Measurements from ENCODE around the gene CHRNA4. TPM values are rescaled to one million over a fixed set of nuclear protein-coding genes. Genes with fewer than 3 reads are reported as not detected.

The CHRNA4 gene
- total and polyA plus RNA-seq, 9 of the 15 experiments (the other 6 are each of a cell fraction or from before 2014, with no cell fraction given): not detected

GRCh38 chr20:63296531-63297299, 64.4 kb downstream of the CHRNA4 start:
- 1% methylated on average over 16 of the region's 18 CpGs for WGBS (ENCODE audit: insufficient coverage, low coverage, missing lambda C conversion rate)
- CTCF ChIA-PET (ENCODE audit: low intra/inter-chr PET ratio): no interaction called here
- Histone ChIP-seq H3K4me2 (ENCODE audit: insufficient read depth, low read length) (no peak overlapping the region), H3K9me1 (ENCODE audit: control insufficient read depth, insufficient read depth, low read length) (no peaks in the 10 kb centered on the region), H3K9me3 (replicated peaks; ENCODE audit: control insufficient read depth, insufficient read depth, low read depth, low read length) (no peaks in the 10 kb centered on the region), H3K27ac (ENCODE audit: extremely low read depth, low read depth, low read length) (no peak overlapping the region), H3K4me1 (replicated peaks in 1 of 2; ENCODE audit: control insufficient read depth in 2 of 2, insufficient read depth in 2 of 2, low read length in 2 of 2) (peaks cover 0 to 53% of the 10 kb centered on the region in 2 experiments; a peak in 2 of 5 replicates), H3K4me3 (no peak overlapping the region), H3K27me3 (ENCODE audit: control insufficient read depth in 2 of 2, insufficient read depth in 2 of 2, low read length in 2 of 2) (peaks cover 12 to 38% of the 10 kb centered on the region in 2 experiments; a peak in 4 of 5 replicates), H3K36me3 (ENCODE audit: control insufficient read depth, insufficient read depth, low read length) (no peaks in the 10 kb centered on the region), H3K9ac (ENCODE audit: insufficient read depth in 1 of 2, low read depth in 2 of 2, low read length in 2 of 2) (no peak overlapping the region; a peak in 1 of 4 replicates), H4K20me1 (replicated peaks; ENCODE audit: control insufficient read depth, insufficient read depth, low read length) (peaks cover 15% of the 10 kb centered on the region; the same call in 1 of the 2 replicates), H3K79me2 (ENCODE audit: control insufficient read depth, insufficient read depth, low read length) (no peaks in the 10 kb centered on the region), H2AFZ (ENCODE audit: low read depth, low read length) (no peak overlapping the region)
- POLR2A ChIA-PET: interaction anchor here (0.6 to 1.0 kb wide), 4 partner anchors 9 to 696 kb away, joined by 3 to 5 read pairs (median 4); no protein-coding TSS in a partner anchor
- intact Hi-C loops (cut with micrococcal nuclease): no loop called here
- in situ Hi-C loops (cut with MboI): no loop called here
- BruUV-seq (replicated peaks): no TSS peak
- ATAC-seq (no peak), DNase-seq (ENCODE audit: extremely low read depth in 1 of 4, low spot score in 3 of 4) (no peak), FAIRE-seq (no peak)
- no peak for TF ChIP-seq ZKSCAN3 (CRISPR knock-in tag; IDR thresholded peaks at IDR 0.05)
- no peak for TF ChIP-seq PHF20 (IDR thresholded peaks at IDR 0.05; ENCODE audit: partially characterized antibody)
- no peak for TF ChIP-seq ZBTB9 (CRISPR knock-in tag; IDR thresholded peaks at IDR 0.05)
- no peak for TF ChIP-seq ARHGAP35 (IDR thresholded peaks at IDR 0.05; ENCODE audit: partially characterized antibody)
- TF ChIP-seq RBM17 (IDR thresholded peaks at IDR 0.05; ENCODE audit: borderline replicate concordance, low read depth, low read length): no peak
- no peak for TF ChIP-seq MEIS2 (IDR thresholded peaks at IDR 0.05; ENCODE audit: partially characterized antibody)
- no peak for TF ChIP-seq STAG1 (CRISPR knock-in tag; IDR thresholded peaks at IDR 0.05; ENCODE audit: borderline replicate concordance)
- no peak for TF ChIP-seq FOXJ3 (CRISPR knock-in tag; IDR thresholded peaks at IDR 0.05)
- TF ChIP-seq ZFX (CRISPR knock-in tag; IDR thresholded peaks at IDR 0.05): no peak
- no peak for TF ChIP-seq NRF1 (conservative IDR thresholded peaks at IDR 0.05 in 1 of 2, IDR thresholded peaks at IDR 0.05 in 1 of 2)
- TF ChIP-seq ZNF449 (CRISPR knock-in tag; IDR thresholded peaks at IDR 0.05): no peak

Data from K562 (cell line).